HepG2 (cell line): ENCODE data around the gene PIAS1. TPM values are rescaled to one million over a fixed set of nuclear protein-coding genes. Genes with fewer than 3 reads are reported as not detected.

Experiments
- ATAC-seq: fragments of 200-7000 bp; cut with Tn5 transposase; 3 replicates; pipeline ENCODE4 v1.9.1; 2020; ENCODE audit warnings: mild to moderate bottlenecking, moderate library complexity
- BruUV-seq: library from RNA; stranded (reverse); fragments of 400-500 nt; replicated peaks from 2 replicates; lab custom pipeline; 2021; lab: Mats Ljungman, UMichigan
- CTCF ChIA-PET: fragments of 300-600 bp; formaldehyde crosslinking; extraction: SDS; loops from one replicate; lab custom pipeline; 2021; ENCODE audit warnings: low total read pairs, inconsistent platforms, low intra/inter-chr PET ratio; lab: Yijun Ruan, JAX
- POLR2A ChIA-PET: fragments of 350-600 bp; sonication (Branson Sonifier 250); formaldehyde crosslinking; loops from one replicate; lab custom pipeline; 2020; ENCODE audit warnings: antibody characterized with exemption, inconsistent platforms; lab: Yijun Ruan, JAX
- DNase-seq: peaks from one replicate; pipeline ENCODE4 v3.0.0-alpha.2; 2015; ENCODE audit warnings: low spot score
- FAIRE-seq: peaks from 3 replicates; lab custom pipeline; 2011; peaks lifted over from hg19 to GRCh38; lab: Jason Lieb, UNC
- H2AFZ ChIP-seq: one replicate; pipeline ENCODE4 v1.6.1; 2011; ENCODE audit warnings: low read length, inconsistent platforms
- H3K27ac ChIP-seq: fragments of 300-600 bp; 3 replicates; pipeline ENCODE4 v1.8.0; 2011; ENCODE audit warnings: mixed run types, mild to moderate bottlenecking, mixed read lengths, low read length, inconsistent platforms; ENCODE audit not compliant: insufficient read depth; ENCODE audit errors: extremely low read length
- H3K27me3 ChIP-seq, 2 experiments: fragments of 200-600 bp in 1 of 2; 2 replicates in 1 of 2; 3 replicates in 1 of 2; pipeline versions ENCODE4 v1.6.0 to v1.8.0; 2011; ENCODE audit warnings: low read length in 2 of 2, mild to moderate bottlenecking in 2 of 2, moderate library complexity in 2 of 2, inconsistent platforms in 1 of 2; ENCODE audit not compliant: insufficient read depth in 2 of 2, control insufficient read depth in 1 of 2
- H3K36me3 ChIP-seq, 2 experiments: fragments of 200-600 bp in 1 of 2; replicated peaks in 1 of 2; 2 replicates in 1 of 2; 3 replicates in 1 of 2; pipeline versions ENCODE4 v1.5.1 to v1.8.0; 2011; ENCODE audit warnings: low read length in 2 of 2, inconsistent platforms in 1 of 2; ENCODE audit not compliant: insufficient read depth in 2 of 2, control insufficient read depth in 1 of 2
- H3K4me1 ChIP-seq: 2 replicates; pipeline ENCODE4 v1.5.1; 2012; ENCODE audit warnings: low read length, inconsistent platforms; ENCODE audit not compliant: insufficient read depth
- H3K4me2 ChIP-seq: 2 replicates; pipeline ENCODE4 v1.6.0; 2011; ENCODE audit warnings: low read depth, low read length, inconsistent platforms
- H3K4me3 ChIP-seq, 3 experiments: fragments of 200-600 bp in 1 of 3; sonication (generic), shearing (Covaris generic) in 1 of 3; replicated peaks in 1 of 3; 2 replicates each; pipeline ENCODE4 v1.5.1; 2011 to 2016; ENCODE audit warnings: low read length in 3 of 3, inconsistent platforms in 2 of 3, low read depth in 2 of 3, mild to moderate bottlenecking in 2 of 3, control low read depth in 1 of 3, mixed read lengths in 1 of 3; ENCODE audit not compliant: insufficient read depth in 1 of 3
- H3K79me2 ChIP-seq: one replicate; pipeline ENCODE4 v1.6.1; 2011; ENCODE audit warnings: low read length, inconsistent platforms; ENCODE audit not compliant: insufficient read depth
- H3K9ac ChIP-seq: 2 replicates; pipeline ENCODE4 v1.6.0; 2011; ENCODE audit warnings: mild to moderate bottlenecking, low read depth, low read length, inconsistent platforms; ENCODE audit not compliant: insufficient read depth
- H3K9me3 ChIP-seq: 2 replicates; pipeline ENCODE4 v1.5.1; 2012; ENCODE audit warnings: mild to moderate bottlenecking, low read length
- H4K20me1 ChIP-seq: 2 replicates; pipeline ENCODE4 v1.6.0; 2011; ENCODE audit warnings: inconsistent platforms, mild to moderate bottlenecking, low read length, moderate library complexity; ENCODE audit not compliant: insufficient read depth
- HHEX ChIP-seq: IDR thresholded peaks from 2 replicates; pipeline ENCODE4 v1.6.1; 2016; ENCODE audit warnings: control low read depth
- MXI1 ChIP-seq: IDR thresholded peaks from 3 replicates; pipeline ENCODE4 v1.6.1; 2012; ENCODE audit warnings: low read depth, low read length, inconsistent platforms, borderline replicate concordance
- NCOA5 ChIP-seq: sonication (generic); formaldehyde crosslinking; IDR thresholded peaks from 2 replicates; pipeline ENCODE4 v1.4.0; 2020; ENCODE audit warnings: missing genetic modification reagents
- NFIB ChIP-seq: sonication (generic); formaldehyde crosslinking; IDR thresholded peaks from 2 replicates; pipeline ENCODE4 v1.9.0; 2021; ENCODE audit warnings: missing genetic modification reagents, mild to moderate bottlenecking, borderline replicate concordance
- POLR2AphosphoS2 ChIP-seq: IDR thresholded peaks from 2 replicates; pipeline ENCODE4 v1.6.1; 2011; ENCODE audit warnings: low read depth, low read length, improper control_type of control experiment
- SIN3A ChIP-seq: IDR thresholded peaks from 2 replicates; pipeline ENCODE4 v1.6.1; 2011; ENCODE audit warnings: low read depth, mild to moderate bottlenecking, control low read depth, low read length, borderline replicate concordance
- ZBTB38 ChIP-seq: sonication (generic); formaldehyde crosslinking; IDR thresholded peaks from 2 replicates; pipeline ENCODE4 v1.5.1; 2020; ENCODE audit warnings: mild to moderate bottlenecking, missing genetic modification reagents
- ZNF12 ChIP-seq: sonication (generic); formaldehyde crosslinking; IDR thresholded peaks from 2 replicates; pipeline ENCODE4 v1.5.0; 2020; ENCODE audit warnings: missing genetic modification reagents
- ZNF230 ChIP-seq: sonication (generic); formaldehyde crosslinking; IDR thresholded peaks from 2 replicates; pipeline ENCODE4 v1.4.0; 2020; ENCODE audit warnings: mild to moderate bottlenecking, missing genetic modification reagents
- ZNF296 ChIP-seq: sonication (generic); formaldehyde crosslinking; conservative IDR thresholded peaks from 2 replicates; pipeline ENCODE4 v1.5.0; 2020; ENCODE audit warnings: mild to moderate bottlenecking, missing genetic modification reagents
- ZNF569 ChIP-seq: sonication (generic); formaldehyde crosslinking; IDR thresholded peaks from 2 replicates; pipeline ENCODE4 v1.5.0; 2020; ENCODE audit warnings: mild to moderate bottlenecking, missing genetic modification reagents, moderate library complexity, borderline replicate concordance
- ZNF670 ChIP-seq: sonication (generic); formaldehyde crosslinking; IDR thresholded peaks from 2 replicates; pipeline ENCODE4 v1.8.0; 2022; ENCODE audit warnings: mild to moderate bottlenecking, missing genetic modification reagents, borderline replicate concordance
- ZNF761 ChIP-seq: sonication (generic); formaldehyde crosslinking; conservative IDR thresholded peaks from 2 replicates; pipeline ENCODE4 v1.4.0; 2020; ENCODE audit warnings: mild to moderate bottlenecking, missing genetic modification reagents
- ZNF781 ChIP-seq: sonication (generic); formaldehyde crosslinking; IDR thresholded peaks from 2 replicates; pipeline ENCODE4 v1.5.1; 2020; ENCODE audit warnings: borderline replicate concordance, mild to moderate bottlenecking, missing genetic modification reagents; ENCODE audit errors: not compliant biosample characterization
- ZSCAN31 ChIP-seq: sonication (generic); formaldehyde crosslinking; IDR thresholded peaks from 2 replicates; pipeline ENCODE4 v1.5.0; 2020; ENCODE audit warnings: low read depth, mild to moderate bottlenecking, missing genetic modification reagents
- in situ Hi-C: cut with HindIII; loops from 2 replicates; pipeline ENCODE4 v1.10.0; 2017; ENCODE audit warnings: low pct_unique_long_range_greater_than_20kb; ENCODE audit not compliant: extremely low pct_ligation_motif_present
- intact Hi-C: fragments of 100-400 bp; cut with micrococcal nuclease; formaldehyde crosslinking; loops from one replicate; pipeline ENCODE4 v1.10.0; 2022; ENCODE audit not compliant: unreplicated experiment
- polyA plus RNA-seq, 8 experiments: library from polyadenylated mRNA; depleted of rRNA in 3 of 8; stranded (reverse) in 7 of 8; unstranded in 1 of 8; fragments of >200 nt; fragmentation: Illumina TruSeq in 4 of 8; extraction: Trizol in 4 of 8; gene quantifications; 2 replicates each; pipeline versions ENCODE4 v1.2.1 to v1.2.3, GENCODE V29; 2011 to 2016; ENCODE audit warnings: low read depth in 4 of 8, missing spikeins in 1 of 8, mixed read lengths in 1 of 8; ENCODE audit not compliant: insufficient read depth in 1 of 8
- total RNA-seq, 5 experiments: library from RNA; depleted of rRNA; stranded (reverse); fragments of >200 nt; fragmentation: Illumina TruSeq; extraction: Trizol; gene quantifications; 2 replicates each; pipeline ENCODE4 v1.2.3, GENCODE V29; 2016; ENCODE audit warnings: low read depth in 1 of 5
- TF ChIP-seq, protein P1 (sequence below): sonication (generic); formaldehyde crosslinking; IDR thresholded peaks from 2 replicates; pipeline ENCODE4 v1.4.0; 2020; ENCODE audit warnings: missing genetic modification reagents
- TF ChIP-seq, protein P2 (sequence below): sonication (generic); formaldehyde crosslinking; IDR thresholded peaks from 2 replicates; pipeline ENCODE4 v1.4.0; 2020; ENCODE audit warnings: missing genetic modification reagents, mild to moderate bottlenecking, borderline replicate concordance
- TF ChIP-seq, protein P3 (sequence below): sonication (generic); formaldehyde crosslinking; IDR thresholded peaks from 2 replicates; pipeline ENCODE4 v1.4.0; 2020; ENCODE audit warnings: mild to moderate bottlenecking, missing genetic modification reagents

PIAS1 gene
- total and polyA plus RNA-seq, 2 of the 13 experiments (the other 11 are each of a cell fraction or from before 2014, with no cell fraction given), result 20.7 to 33.7 TPM

GRCh38 chr15:68158046-68158628 lies 104.0 kb downstream of the PIAS1 start (continued):
- TF ChIP-seq ZNF569 (CRISPR knock-in tag), result no peak

- Histone ChIP-seq H3K9ac (no peak overlapping the region), H3K4me2 (no peak overlapping the region), H3K4me3 (no peak overlapping the region), H3K9me3 (no peaks in the 10 kb centered on the region), H2AFZ (no peak overlapping the region), H4K20me1 (no peaks in the 10 kb centered on the region), H3K36me3 (peaks cover 3 to 38% of the 10 kb centered on the region in 2 experiments; a peak in 4 of 5 replicates), H3K79me2 (no peaks in the 10 kb centered on the region), H3K27me3 (no peaks in the 10 kb centered on the region), H3K4me1 (no peaks in the 10 kb centered on the region), H3K27ac (no peak overlapping the region)
- intact Hi-C loops, result no loop called here
- FAIRE-seq, result no peak
- no peak for DNase-seq
- TF ChIP-seq ZSCAN31 (CRISPR knock-in tag) (no peak), ZNF296 (CRISPR knock-in tag) (no peak), NFIB (CRISPR knock-in tag) (no peak), MXI1 (no peak), NCOA5 (CRISPR knock-in tag) (no peak), ZNF12 (no peak), ZBTB38 (CRISPR knock-in tag) (no peak), ZNF761 (no peak), ZNF670 (CRISPR knock-in tag) (no peak), HHEX (no peak), ZNF781 (CRISPR knock-in tag) (no peak), ZNF230 (no peak), POLR2AphosphoS2 (no peak), SIN3A (no peak)
- TF ChIP-seq, protein P1, sequence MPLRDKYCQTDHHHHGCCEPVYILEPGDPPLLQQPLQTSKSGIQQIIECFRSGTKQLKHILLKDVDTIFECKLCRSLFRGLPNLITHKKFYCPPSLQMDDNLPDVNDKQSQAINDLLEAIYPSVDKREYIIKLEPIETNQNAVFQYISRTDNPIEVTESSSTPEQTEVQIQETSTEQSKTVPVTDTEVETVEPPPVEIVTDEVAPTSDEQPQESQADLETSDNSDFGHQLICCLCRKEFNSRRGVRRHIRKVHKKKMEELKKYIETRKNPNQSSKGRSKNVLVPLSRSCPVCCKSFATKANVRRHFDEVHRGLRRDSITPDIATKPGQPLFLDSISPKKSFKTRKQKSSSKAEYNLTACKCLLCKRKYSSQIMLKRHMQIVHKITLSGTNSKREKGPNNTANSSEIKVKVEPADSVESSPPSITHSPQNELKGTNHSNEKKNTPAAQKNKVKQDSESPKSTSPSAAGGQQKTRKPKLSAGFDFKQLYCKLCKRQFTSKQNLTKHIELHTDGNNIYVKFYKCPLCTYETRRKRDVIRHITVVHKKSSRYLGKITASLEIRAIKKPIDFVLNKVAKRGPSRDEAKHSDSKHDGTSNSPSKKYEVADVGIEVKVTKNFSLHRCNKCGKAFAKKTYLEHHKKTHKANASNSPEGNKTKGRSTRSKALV (CRISPR knock-in tag), result no peak
- TF ChIP-seq, protein P2, sequence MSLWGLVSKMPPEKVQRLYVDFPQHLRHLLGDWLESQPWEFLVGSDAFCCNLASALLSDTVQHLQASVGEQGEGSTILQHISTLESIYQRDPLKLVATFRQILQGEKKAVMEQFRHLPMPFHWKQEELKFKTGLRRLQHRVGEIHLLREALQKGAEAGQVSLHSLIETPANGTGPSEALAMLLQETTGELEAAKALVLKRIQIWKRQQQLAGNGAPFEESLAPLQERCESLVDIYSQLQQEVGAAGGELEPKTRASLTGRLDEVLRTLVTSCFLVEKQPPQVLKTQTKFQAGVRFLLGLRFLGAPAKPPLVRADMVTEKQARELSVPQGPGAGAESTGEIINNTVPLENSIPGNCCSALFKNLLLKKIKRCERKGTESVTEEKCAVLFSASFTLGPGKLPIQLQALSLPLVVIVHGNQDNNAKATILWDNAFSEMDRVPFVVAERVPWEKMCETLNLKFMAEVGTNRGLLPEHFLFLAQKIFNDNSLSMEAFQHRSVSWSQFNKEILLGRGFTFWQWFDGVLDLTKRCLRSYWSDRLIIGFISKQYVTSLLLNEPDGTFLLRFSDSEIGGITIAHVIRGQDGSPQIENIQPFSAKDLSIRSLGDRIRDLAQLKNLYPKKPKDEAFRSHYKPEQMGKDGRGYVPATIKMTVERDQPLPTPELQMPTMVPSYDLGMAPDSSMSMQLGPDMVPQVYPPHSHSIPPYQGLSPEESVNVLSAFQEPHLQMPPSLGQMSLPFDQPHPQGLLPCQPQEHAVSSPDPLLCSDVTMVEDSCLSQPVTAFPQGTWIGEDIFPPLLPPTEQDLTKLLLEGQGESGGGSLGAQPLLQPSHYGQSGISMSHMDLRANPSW (CRISPR knock-in tag), result no peak
- TF ChIP-seq, protein P3, sequence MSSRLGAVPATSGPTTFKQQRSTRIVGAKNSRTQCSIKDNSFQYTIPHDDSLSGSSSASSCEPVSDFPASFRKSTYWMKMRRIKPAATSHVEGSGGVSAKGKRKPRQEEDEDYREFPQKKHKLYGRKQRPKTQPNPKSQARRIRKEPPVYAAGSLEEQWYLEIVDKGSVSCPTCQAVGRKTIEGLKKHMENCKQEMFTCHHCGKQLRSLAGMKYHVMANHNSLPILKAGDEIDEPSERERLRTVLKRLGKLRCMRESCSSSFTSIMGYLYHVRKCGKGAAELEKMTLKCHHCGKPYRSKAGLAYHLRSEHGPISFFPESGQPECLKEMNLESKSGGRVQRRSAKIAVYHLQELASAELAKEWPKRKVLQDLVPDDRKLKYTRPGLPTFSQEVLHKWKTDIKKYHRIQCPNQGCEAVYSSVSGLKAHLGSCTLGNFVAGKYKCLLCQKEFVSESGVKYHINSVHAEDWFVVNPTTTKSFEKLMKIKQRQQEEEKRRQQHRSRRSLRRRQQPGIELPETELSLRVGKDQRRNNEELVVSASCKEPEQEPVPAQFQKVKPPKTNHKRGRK (CRISPR knock-in tag), result no peak
- CTCF ChIA-PET, result no interaction called here
- POLR2A ChIA-PET, result no interaction called here
- ATAC-seq, result no peak
- BruUV-seq, result no TSS peak
- in situ Hi-C loops, result no loop called here
These were observed 109.1 kb downstream of the PIAS1 start for GRCh38 chr15:68163191-68163590.
